PFSK-1 (cell line): ENCODE results near the gene HRC.

Source experiments
- FOXP2 ChIP-seq: optimal IDR thresholded peaks from 2 replicates; pipeline ENCODE3; 2011; ENCODE audit warnings: borderline replicate concordance, control low read depth, inconsistent platforms; ENCODE audit not compliant: insufficient read depth; ENCODE audit errors: extremely low read length, extremely low read depth
- POLR2AphosphoS5 ChIP-seq: IDR thresholded peaks from 2 replicates; pipeline ENCODE4 v1.6.1; 2012; ENCODE audit warnings: low read depth, mild to moderate bottlenecking, control low read depth, low read length, moderate library complexity
- REST ChIP-seq, 2 experiments: IDR thresholded peaks; 2 replicates each; pipeline versions ENCODE4 v1.6.1 to v1.8.0; 2011 to 2012; ENCODE audit warnings: low read depth in 2 of 2, low read length in 2 of 2, control low read depth in 1 of 2, inconsistent platforms in 1 of 2, mild to moderate bottlenecking in 1 of 2, moderate library complexity in 1 of 2; ENCODE audit not compliant: insufficient read depth in 1 of 2
- SIN3A ChIP-seq: IDR thresholded peaks from 2 replicates; pipeline ENCODE4 v1.6.1; 2012; ENCODE audit warnings: mild to moderate bottlenecking, low read length, moderate library complexity, borderline replicate concordance; ENCODE audit not compliant: insufficient read depth
- TAF1 ChIP-seq: IDR thresholded peaks from 2 replicates; pipeline ENCODE4 v1.6.1; 2012; ENCODE audit warnings: low read length, control low read depth, borderline replicate concordance; ENCODE audit not compliant: insufficient read depth

HRC gene

GRCh38 chr19:49142866-49143335, 12.3 kb downstream of the HRC start:
- TF ChIP-seq TAF1 (no peak), FOXP2 (no peak), POLR2AphosphoS5 (no peak)

DNA sequence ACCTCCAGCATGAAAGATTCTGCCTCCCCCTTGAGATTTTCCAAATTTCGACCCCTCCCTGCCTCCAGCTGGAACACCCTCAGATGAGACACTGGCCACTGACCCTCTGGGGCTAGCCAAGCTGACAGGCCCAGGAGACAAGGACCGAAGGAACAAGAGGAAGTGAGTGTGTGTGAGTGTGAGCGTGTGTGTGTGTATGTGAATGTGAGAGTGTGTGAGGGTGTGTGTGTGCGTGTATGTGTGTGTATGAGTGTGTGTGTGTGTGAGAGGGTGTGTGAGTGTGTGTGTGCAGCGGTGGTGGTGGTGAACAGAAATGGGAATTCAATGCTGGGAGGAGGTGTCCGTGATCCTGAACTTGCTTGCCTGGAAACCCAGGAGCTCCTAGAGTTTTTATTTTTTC, 13.8 kb downstream of the HRC start:
- TF ChIP-seq SIN3A (no peak), POLR2AphosphoS5 (no peak), FOXP2 (no peak), TAF1 (no peak), REST (IDR thresholded peaks at IDR 0.05; ENCODE audit: insufficient read depth in 1 of 2, low read depth in 2 of 2, low read length in 2 of 2) (no peak)

- TF ChIP-seq SIN3A (no peak), POLR2AphosphoS5 (no peak), FOXP2 (no peak), REST (IDR thresholded peaks at IDR 0.05; ENCODE audit: insufficient read depth in 1 of 2, low read depth in 2 of 2, low read length in 2 of 2) (no peak), TAF1 (no peak)
Observed at GRCh38 chr19:49140951-49141350, 14.2 kb downstream of the HRC start.

GRCh38 chr19:49136771-49137171, 18.4 kb downstream of the HRC start:
- TF ChIP-seq SIN3A (no peak), TAF1 (no peak), FOXP2 (no peak), REST (IDR thresholded peaks at IDR 0.05; ENCODE audit: insufficient read depth in 1 of 2, low read depth in 2 of 2, low read length in 2 of 2) (no peak), POLR2AphosphoS5 (no peak)

GRCh38 chr19:49135686-49136085, 19.5 kb downstream of the HRC start:
- TF ChIP-seq POLR2AphosphoS5 (no peak), TAF1 (no peak), FOXP2 (no peak), SIN3A (no peak), REST (IDR thresholded peaks at IDR 0.05; ENCODE audit: insufficient read depth in 1 of 2, low read depth in 2 of 2, low read length in 2 of 2) (no peak)
